Measurements from ENCODE around the gene EIF4EBP2.

Gene EIF4EBP2

GRCh38 chr10:70432101-70432500, 28.2 kb downstream of the EIF4EBP2 start:
- TF ChIP-seq, protein P1, sequence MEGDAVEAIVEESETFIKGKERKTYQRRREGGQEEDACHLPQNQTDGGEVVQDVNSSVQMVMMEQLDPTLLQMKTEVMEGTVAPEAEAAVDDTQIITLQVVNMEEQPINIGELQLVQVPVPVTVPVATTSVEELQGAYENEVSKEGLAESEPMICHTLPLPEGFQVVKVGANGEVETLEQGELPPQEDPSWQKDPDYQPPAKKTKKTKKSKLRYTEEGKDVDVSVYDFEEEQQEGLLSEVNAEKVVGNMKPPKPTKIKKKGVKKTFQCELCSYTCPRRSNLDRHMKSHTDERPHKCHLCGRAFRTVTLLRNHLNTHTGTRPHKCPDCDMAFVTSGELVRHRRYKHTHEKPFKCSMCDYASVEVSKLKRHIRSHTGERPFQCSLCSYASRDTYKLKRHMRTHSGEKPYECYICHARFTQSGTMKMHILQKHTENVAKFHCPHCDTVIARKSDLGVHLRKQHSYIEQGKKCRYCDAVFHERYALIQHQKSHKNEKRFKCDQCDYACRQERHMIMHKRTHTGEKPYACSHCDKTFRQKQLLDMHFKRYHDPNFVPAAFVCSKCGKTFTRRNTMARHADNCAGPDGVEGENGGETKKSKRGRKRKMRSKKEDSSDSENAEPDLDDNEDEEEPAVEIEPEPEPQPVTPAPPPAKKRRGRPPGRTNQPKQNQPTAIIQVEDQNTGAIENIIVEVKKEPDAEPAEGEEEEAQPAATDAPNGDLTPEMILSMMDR (conservative IDR thresholded peaks at IDR 0.05; ENCODE audit: low read depth, low read length), result no peak
- H3K4me3 ChIP-seq (ENCODE audit: low read depth, low read length), result no peak overlapping the region
- no peak for DNase-seq (ENCODE audit: low read depth)

DNA sequence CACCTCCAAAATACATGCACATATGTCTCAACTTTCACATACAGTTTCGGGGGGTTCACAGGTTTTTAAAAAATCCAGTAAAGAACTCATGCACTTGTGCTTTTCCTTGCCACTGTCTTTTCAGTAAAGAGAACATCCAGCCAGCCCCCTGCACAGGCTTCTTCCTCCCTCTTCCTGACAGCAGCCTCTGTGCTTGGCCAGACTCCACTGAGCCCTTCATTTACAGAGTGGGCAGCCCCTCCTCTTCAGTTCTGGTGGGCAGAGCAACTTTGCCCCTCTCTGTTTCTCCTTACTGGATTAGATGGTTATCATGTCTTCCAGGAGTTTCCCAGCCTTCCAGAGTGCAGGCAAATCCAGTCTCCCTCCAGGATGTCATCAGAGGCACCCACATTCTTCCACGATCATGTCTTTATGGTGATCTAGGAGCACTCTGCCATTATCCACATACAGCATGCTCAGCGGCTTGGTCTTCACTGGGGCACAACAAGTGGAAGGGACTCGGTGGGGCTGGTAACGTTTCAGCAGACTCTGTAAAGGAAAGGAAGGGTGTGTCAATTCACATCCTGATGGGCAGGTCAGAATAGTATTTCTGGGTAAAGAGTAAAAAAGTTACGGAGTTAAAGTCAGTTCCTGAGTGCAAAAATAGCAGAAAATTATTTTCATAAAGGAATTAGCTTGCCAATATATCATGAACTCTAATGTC, 28.8 kb downstream of the EIF4EBP2 start:
- H3K4me3 ChIP-seq (ENCODE audit: low read depth, low read length), result no peak overlapping the region
- TF ChIP-seq, protein P1 (conservative IDR thresholded peaks at IDR 0.05; ENCODE audit: low read depth, low read length), result no peak
- no peak for DNase-seq (ENCODE audit: low read depth)

- no peak for DNase-seq (ENCODE audit: low read depth)
- TF ChIP-seq, protein P1 (conservative IDR thresholded peaks at IDR 0.05; ENCODE audit: low read depth, low read length), result no peak
- no peak overlapping the region for H3K4me3 ChIP-seq (ENCODE audit: low read depth, low read length)
These were observed 29.8 kb downstream of the EIF4EBP2 start for GRCh38 chr10:70433581-70434280.

DNA sequence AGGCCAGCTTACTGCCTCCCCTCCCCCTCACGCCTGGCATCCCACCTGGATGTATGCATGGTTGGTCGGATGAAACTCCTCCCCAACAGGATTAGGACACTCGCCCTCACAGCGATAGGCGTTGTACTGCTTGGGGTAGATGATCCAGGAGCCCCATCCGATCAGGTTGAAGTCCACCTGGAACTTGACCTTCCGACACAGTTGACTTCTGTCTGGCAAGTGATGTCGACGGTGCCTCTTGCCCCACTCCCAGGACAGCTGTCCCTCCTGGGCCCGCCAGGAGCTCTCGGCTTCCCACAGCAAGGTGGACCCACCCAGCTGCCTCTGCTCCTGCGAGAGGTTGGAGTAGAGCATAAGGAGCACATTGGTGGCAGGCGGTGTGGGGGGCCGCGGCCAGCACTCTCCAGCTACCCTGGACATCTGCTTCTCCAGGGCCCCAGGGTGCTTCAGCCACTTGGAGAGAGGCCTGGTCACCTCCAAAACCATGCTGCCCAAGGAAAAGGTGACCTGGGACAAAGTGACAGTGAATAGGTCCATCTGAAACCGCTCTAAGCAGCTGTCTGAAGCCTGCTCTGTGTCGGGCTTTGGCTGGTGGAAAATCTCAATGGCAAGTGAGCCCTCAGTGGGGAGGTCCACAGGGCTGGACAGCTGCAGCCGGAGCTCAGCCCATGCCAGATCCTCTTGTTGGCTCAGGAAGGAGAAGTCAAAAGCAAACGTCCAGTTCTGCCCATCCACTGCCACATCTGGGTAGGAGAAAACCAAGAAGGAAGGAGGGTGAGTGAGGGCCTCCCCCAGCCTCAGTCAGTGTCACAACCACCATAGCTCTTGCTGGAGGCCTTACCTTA, 31.5 kb downstream of the EIF4EBP2 start:
- no peak for DNase-seq (ENCODE audit: low read depth)
- no peak overlapping the region for H3K4me3 ChIP-seq (ENCODE audit: low read depth, low read length)
- TF ChIP-seq, protein P1 (conservative IDR thresholded peaks at IDR 0.05; ENCODE audit: low read depth, low read length), result no peak

DNA sequence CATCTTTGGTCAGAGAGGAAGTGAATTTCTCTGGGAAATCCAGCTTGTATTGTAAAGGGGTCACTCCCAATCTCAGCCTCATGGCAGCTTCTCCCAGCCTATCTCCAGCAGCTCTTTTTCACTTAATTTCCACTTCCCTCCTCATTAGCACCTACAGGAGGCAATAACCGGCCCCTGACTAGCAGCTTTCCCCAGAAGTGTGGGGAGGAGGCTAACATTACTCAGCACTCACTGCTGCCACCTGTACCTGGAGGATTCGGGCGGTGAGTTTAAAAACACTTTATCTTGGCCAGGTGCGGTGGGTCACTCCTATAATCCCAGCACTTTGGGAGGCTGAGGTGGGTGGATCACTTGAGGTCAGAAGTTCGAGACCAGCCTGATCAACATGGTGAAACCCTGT, 33.8 kb downstream of the EIF4EBP2 start:
- TF ChIP-seq, protein P1 (conservative IDR thresholded peaks at IDR 0.05; ENCODE audit: low read depth, low read length), result no peak
- DNase-seq (ENCODE audit: low read depth), result no peak
- no peak overlapping the region for H3K4me3 ChIP-seq (ENCODE audit: low read depth, low read length)

- TF ChIP-seq, protein P1 (conservative IDR thresholded peaks at IDR 0.05; ENCODE audit: low read depth, low read length), result no peak
- no peak overlapping the region for H3K4me3 ChIP-seq (ENCODE audit: low read depth, low read length)
- no peak for DNase-seq (ENCODE audit: low read depth)
These were observed 36.6 kb downstream of the EIF4EBP2 start for GRCh38 chr10:70440296-70441160.
